GM12801 (cell line): ENCODE data around the gene TMEM88.

Experiments used
- CTCF ChIP-seq: IDR thresholded peaks from one replicate; pipeline ENCODE4 v1.5.1; 2011; ENCODE audit warnings: control low read depth; ENCODE audit not compliant: insufficient read length; ENCODE audit errors: extremely low read depth

TMEM88 gene

GRCh38 chr17:7884581-7885366, 29.9 kb downstream of the TMEM88 start:
- no peak for TF ChIP-seq CTCF

- no peak for TF ChIP-seq CTCF
Observed at GRCh38 chr17:7885367-7886226, 30.7 kb downstream of the TMEM88 start.

GRCh38 chr17:7886227-7887037, 31.6 kb downstream of the TMEM88 start:
- no peak for TF ChIP-seq CTCF

- no peak for TF ChIP-seq CTCF
Observed at GRCh38 chr17:7887038-7887481, 32.2 kb downstream of the TMEM88 start.

GRCh38 chr17:7887482-7888183, 32.8 kb downstream of the TMEM88 start:
- no peak for TF ChIP-seq CTCF

GRCh38 chr17:7888184-7888920, 33.5 kb downstream of the TMEM88 start, which contains the start of gene CHD3:
CHD3 (plus strand) TSS chr17:7888789; CDS start chr17:7889001, 212 bp downstream.
- no peak for TF ChIP-seq CTCF
